Measurements from ENCODE around the gene EPHB2.

EPHB2 gene

GRCh38 chr1:22860883-22861385, 150.3 kb downstream of the EPHB2 start:
- DNase-seq (ENCODE audit: low read depth) = no peak

- no peak for DNase-seq (ENCODE audit: low read depth)
Observed at GRCh38 chr1:22861764-22862440, 151.3 kb downstream of the EPHB2 start.

- no peak for DNase-seq (ENCODE audit: low read depth)
Observed at GRCh38 chr1:22862752-22863151, 152.1 kb downstream of the EPHB2 start.

DNA sequence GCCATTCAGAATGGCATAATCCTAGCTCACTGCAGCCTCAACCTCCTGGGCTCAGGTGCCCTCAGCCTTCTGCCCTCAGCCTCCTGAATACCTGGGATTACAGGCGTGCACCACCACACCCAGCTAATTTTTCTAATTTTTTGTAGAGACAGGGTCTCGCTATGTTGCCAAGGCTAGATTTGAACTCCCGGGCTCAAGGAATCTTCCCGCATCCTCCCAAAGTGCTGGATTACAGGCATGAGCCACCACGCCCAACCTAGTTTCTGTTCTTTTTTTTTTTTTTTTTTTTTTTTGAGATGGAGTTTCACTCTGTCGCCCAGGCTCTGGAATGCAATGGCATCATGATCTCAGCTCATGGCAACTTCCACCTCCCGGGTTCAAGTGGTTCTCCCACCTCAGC, 153.1 kb downstream of the EPHB2 start:
- DNase-seq (ENCODE audit: low read depth) = no peak

- no peak for DNase-seq (ENCODE audit: low read depth)
Observed at GRCh38 chr1:22864886-22865285, 154.2 kb downstream of the EPHB2 start.

- no peak for DNase-seq (ENCODE audit: low read depth)
Observed at GRCh38 chr1:22865736-22866135, 155.1 kb downstream of the EPHB2 start.

DNA sequence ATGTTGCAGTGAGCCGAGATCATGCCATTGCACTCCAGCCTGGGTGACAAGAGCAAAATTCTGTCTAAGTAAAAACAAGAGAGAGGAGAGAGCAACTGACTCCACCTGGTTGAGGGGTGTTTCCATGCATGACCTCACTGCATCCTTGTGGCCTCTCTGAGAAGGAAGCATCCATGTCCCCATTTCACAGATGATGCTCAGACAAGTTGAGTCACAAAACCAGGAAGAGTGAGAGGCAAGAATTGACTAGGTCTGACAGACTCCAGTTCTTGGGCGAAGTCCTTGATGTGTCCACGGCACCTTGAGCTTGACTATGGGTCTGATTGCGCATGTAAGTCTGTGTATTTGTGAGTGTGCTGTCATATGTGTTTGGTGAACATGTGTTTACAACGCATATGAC, 156.2 kb downstream of the EPHB2 start:
- no peak for DNase-seq (ENCODE audit: low read depth)

GRCh38 chr1:22868331-22868730, 157.7 kb downstream of the EPHB2 start:
- DNase-seq (ENCODE audit: low read depth) = no peak

DNA sequence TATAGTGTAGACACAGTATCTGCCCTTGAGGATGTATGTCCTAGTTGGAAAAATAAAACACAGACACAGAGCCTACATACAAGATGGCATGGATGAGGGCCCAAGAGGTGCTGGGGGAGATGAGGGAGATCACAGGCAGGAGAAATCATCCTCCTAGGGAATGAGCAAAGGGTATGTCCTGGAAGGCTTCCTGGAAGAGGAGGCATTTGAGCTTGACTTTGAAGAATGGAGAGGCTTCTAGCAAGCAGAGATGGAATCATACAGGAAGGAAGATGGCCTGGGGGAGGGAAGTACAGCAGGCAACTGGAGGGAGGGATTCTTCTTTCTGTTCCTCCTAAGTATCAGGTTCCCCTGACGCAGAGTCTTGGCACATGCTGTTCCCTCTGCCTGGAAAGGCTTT, 158.7 kb downstream of the EPHB2 start:
- no peak for DNase-seq (ENCODE audit: low read depth)

GRCh38 chr1:22870201-22870871, 159.7 kb downstream of the EPHB2 start:
- no peak for DNase-seq (ENCODE audit: low read depth)

DNA sequence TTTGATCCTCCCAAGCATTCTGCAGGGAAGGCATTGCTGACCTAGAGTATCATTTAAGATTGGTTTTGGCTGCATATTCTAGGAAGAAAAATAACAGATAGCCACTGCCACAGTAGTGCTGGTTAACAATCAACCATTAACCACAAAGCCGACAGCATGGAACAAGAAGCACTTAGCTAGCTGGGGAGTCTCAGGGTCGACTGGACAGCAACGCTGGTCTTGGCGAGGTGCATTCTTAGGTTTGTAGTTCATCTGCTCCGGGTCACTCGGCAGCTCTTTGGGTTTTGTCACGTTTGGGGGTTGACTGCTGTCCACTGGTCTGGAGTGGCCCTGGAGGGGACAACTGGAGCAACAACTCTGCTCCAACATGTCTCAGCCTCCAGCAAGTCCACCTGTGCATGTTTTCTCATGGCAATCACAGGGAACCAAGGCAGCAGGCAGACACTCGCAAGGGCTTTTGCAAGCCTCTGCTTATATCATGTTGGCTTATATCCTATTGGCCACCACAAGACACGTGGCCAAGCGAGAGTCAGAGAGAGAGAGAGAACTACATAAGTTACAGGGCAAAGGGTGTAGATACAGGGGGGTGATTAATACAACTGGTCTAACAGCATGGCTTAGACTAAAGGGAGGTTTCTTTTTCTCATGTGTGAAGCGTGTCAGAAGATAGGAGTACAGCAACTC, 162.5 kb downstream of the EPHB2 start:
- DNase-seq (ENCODE audit: low read depth) = no peak

DNA sequence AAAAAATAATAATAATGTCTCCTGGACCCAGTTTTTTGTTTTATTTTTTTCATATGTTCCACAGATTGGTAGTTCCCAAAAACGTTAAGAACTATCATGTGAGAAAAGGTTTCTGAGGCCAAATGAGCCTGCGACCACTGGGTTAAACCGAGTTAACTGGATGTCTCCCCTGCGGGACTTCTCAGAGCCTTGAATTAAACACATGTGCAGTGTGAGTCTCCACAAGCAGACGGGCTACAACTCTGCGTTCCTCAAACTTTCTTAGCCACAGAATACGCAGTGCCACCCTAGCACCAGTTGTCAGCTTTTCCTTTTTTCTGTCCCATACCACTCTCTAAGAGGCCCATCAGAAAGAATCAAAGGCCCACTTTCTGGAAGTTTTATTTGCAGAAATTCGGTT, 164.1 kb downstream of the EPHB2 start:
- no peak for DNase-seq (ENCODE audit: low read depth)

GRCh38 chr1:22875241-22875640, 164.6 kb downstream of the EPHB2 start:
- DNase-seq (ENCODE audit: low read depth) = no peak

- no peak for DNase-seq (ENCODE audit: low read depth)
Observed at GRCh38 chr1:22875841-22876240, 165.2 kb downstream of the EPHB2 start.

GRCh38 chr1:22876359-22877111, 165.9 kb downstream of the EPHB2 start:
- DNase-seq (ENCODE audit: low read depth) = no peak

DNA sequence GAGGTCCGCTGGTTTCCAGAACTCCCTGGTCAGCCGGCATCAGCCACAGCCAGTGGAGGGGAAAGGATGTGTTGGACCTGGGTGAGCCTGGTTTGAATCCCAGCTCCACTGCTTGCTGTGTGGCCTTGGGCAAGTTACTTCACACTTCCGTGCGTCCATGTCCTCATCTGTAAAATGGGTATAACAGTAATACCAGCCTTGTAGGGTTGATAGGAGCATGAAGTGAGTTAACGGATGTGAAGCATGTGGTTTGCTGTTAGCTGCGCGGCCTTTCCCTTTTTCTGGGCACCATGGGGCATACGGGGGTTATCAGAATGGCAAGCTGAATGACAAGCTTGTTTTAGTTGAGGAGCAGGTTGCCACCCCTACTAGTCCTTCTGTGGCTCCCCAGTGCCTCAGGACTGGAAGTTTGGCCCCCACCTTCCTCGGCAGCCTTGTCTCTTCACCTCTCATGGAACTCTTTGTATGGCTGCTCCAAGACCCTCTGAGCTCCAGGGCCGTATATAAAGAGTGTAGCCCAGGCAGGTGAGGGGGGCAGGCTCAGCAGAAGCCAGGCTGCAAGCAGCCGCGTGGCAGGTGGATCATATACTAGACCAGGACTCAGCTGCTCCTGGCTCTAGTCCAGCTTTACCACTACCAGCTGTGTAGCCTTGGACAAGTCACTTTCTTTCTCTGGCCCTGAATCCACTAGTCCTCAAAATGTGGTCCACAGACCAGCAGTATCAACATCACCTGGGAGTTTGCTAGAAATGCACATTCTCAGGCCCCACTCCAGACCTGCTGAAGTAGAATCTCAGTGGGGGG, 166.7 kb downstream of the EPHB2 start:
- DNase-seq (ENCODE audit: low read depth) = no peak

GRCh38 chr1:22877980-22878379, 167.3 kb downstream of the EPHB2 start:
- no peak for DNase-seq (ENCODE audit: low read depth)

DNA sequence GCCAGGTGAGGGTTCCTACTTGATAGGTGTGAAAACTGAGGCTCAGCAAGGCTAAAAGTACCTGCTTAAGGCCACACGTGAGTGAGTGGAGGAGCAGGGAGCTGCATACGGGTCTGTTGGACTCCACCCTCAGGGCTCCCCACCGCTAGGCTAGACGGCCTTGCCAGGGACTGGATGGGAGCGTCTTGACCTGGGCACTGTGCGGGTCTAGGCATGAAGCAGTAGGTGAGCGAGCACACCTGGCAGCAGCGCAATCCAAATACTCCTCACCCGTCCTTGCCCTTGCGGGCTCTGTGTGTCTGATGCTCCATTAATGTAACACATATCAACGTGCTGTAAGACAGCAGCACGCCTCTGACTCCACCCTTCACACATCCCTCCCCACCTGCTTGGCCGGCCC, 168.0 kb downstream of the EPHB2 start:
- DNase-seq (ENCODE audit: low read depth) = no peak

DNA sequence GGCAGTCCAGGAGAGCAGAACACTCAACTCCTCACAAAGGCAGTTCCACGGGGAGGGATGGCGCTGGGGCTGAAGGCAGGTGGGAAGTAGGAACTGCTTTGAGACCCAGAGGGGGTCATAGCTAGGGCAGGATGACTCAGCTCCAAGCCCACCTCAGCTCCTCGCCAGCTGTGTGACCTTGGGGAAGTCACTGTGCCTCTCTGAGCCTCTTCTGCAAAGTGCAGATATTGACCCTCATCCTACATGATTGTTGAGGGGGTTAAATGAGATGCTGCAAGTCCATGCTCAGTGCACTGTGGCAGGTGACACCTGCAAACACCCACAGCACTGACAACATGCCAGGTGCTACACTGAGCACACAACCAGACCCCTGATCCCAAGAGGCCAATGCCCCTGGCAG, 168.8 kb downstream of the EPHB2 start:
- no peak for DNase-seq (ENCODE audit: low read depth)

DNA sequence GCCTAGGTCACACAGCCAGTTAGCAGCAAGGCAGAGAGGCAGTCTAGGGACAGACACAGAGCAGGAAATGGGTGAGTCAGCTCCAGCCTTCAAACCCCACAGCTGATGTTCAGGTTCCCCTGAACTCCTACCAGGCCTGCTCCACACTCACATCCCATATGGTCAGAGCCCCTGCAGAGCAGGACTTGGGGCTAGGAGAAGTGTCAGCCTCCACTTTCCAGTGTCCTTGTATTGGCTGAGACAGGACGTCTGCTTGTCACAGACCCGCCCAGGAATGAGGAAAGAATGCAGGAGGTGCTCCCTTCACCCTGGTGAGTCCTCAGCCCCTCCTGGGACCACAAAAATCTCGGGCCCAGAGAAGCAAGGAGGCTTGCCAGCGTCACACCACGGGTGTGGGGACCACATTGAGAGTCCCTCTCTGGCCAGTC, 169.5 kb downstream of the EPHB2 start:
- no peak for DNase-seq (ENCODE audit: low read depth)

DNA sequence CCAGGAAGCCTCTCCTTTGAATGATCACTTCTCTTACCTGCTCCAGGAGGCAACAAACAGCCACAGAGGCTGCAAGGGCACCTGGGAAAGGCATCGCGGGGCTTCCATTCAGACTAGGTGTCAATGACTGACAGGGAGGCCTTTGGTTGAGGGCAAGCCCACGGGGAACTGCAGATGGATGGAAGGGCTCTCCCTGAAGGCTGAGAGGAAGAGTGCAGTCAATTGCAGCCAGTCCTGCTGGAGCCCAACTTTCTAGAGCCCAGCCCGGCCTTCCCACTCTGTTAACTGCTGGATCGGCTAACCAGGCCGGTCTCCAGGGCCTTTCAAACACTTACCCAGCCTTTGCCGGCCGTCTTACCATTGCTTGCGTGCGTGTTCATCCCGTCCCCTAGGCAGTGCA, 172.8 kb downstream of the EPHB2 start:
- DNase-seq (ENCODE audit: low read depth) = no peak
